ENCODE data around the gene TRIM41.
A peak's percentile ranks its signal among the peaks of the same experiment; 100 is the strongest.
"Not testable (repeated sequence)": the region's sequence is repeated elsewhere in the genome, so short reads cannot be mapped to it uniquely, and the experiment has no call there.

DNA sequence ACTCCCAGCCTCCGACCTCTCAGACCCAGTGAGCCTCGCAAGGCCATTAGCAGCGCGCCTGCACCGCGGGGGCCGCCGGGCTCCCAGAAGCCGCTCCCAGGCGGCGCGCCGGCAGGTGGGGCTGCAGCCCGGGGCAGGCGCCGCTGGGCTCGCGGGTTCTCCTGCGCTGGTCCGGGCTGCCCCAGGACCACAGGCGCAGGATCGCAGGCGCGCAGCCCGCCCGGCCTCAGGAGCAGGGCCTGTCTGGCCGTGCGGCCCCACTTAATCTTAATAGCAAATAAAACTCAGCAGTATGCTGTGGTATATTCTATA lies 50.3 kb downstream of the TRIM41 start:
- TF ChIP-seq EP300 (IDR thresholded peaks at IDR 0.05), result not testable (repeated sequence)
- TF ChIP-seq, protein P1, sequence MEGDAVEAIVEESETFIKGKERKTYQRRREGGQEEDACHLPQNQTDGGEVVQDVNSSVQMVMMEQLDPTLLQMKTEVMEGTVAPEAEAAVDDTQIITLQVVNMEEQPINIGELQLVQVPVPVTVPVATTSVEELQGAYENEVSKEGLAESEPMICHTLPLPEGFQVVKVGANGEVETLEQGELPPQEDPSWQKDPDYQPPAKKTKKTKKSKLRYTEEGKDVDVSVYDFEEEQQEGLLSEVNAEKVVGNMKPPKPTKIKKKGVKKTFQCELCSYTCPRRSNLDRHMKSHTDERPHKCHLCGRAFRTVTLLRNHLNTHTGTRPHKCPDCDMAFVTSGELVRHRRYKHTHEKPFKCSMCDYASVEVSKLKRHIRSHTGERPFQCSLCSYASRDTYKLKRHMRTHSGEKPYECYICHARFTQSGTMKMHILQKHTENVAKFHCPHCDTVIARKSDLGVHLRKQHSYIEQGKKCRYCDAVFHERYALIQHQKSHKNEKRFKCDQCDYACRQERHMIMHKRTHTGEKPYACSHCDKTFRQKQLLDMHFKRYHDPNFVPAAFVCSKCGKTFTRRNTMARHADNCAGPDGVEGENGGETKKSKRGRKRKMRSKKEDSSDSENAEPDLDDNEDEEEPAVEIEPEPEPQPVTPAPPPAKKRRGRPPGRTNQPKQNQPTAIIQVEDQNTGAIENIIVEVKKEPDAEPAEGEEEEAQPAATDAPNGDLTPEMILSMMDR (IDR thresholded peaks at IDR 0.05), result peak in 2 of 4 experiments; percentile 18 to 51
